ENCODE results near the gene USP40. TPM values are rescaled to one million over a fixed set of nuclear protein-coding genes. Genes with fewer than 3 reads are reported as not detected.
A peak's percentile ranks its signal among the peaks of the same experiment; 100 is the strongest.

The USP40 gene
- total RNA-seq, 1 experiment from 2014 or later, result 20.4 TPM

DNA sequence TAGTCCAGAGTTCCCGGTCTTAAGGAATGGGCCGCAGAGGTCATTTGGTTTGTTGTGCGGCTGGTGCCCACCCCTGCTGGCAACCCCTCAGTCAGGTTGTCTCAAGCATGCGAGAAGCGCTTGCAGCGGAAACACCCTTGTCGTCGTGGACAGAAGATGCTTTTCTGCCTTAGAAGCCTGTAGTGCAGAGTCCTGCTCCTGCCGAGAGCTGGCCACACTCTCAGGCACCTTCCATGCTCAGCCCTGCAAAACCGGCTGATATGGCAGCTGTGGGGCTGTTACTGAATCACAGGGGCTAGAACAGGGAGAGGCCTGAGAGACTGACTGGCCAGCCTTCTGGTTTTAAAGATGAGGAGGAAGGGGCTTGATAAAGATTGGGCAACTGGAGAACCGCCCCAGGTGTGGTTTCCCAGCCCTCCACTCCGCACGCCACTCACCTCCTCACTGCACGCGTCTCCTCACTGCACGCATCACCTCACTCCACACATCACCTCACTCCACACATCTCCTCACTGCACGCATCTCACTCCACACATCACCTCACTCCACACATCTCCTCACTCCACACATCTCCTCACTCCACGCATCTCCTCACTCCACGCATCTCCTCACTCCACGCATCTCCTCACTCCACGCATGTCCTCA lies 103.6 kb downstream of the USP40 start:
- DNase-seq (ENCODE audit: low spot score), result no peak

DNA sequence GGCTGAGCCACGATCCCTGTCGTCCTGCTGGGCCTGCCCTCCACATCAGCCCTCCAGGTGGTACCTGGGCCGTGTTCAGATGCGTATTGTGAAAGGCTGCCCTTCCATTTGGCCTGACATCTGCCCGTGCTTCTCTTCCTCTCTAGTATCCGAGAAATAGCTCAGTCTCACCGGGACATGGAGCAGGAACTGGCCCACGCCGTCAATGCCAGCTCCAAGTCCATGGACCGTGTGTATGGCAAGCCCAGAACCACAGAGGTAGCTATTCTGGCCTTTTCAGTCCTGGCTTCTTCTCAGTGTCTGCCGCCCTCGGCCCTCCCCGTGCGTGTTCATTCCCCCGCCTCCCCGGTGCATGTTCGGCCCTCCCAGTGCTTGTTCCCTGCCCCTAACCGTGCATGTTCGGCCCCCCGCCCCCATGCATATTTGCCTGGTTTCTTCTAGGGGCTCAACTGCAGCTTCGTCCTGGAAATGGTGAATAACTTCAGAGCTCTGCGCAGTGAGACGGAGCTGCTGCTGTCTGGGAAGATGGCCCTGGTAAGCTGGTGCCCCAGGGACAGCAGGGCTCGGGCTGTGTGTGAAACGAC lies 104.3 kb downstream of the USP40 start:
- DNase-seq (ENCODE audit: low spot score), result no peak

DNA sequence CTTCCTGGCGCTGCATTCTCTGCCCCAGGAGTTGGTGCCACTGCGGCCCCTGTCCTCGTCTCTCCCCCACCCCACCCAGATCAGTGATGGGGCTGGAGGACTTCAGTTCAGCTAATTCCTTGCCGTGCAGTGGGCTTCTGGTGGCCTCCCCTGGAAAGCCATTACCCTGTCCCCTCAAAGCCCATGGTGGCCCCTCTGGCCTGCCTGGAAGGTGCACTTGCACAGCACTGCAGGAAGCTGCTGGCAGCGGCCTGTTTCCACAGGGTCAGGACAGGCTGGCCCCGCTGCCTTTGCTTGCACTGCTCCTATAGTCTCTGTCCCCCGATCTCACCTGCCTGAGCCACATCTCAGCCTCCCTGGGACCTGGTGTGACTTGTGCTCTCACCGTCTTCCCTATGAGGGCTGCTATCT lies 105.1 kb downstream of the USP40 start:
- no peak for DNase-seq (ENCODE audit: low spot score)

DNA sequence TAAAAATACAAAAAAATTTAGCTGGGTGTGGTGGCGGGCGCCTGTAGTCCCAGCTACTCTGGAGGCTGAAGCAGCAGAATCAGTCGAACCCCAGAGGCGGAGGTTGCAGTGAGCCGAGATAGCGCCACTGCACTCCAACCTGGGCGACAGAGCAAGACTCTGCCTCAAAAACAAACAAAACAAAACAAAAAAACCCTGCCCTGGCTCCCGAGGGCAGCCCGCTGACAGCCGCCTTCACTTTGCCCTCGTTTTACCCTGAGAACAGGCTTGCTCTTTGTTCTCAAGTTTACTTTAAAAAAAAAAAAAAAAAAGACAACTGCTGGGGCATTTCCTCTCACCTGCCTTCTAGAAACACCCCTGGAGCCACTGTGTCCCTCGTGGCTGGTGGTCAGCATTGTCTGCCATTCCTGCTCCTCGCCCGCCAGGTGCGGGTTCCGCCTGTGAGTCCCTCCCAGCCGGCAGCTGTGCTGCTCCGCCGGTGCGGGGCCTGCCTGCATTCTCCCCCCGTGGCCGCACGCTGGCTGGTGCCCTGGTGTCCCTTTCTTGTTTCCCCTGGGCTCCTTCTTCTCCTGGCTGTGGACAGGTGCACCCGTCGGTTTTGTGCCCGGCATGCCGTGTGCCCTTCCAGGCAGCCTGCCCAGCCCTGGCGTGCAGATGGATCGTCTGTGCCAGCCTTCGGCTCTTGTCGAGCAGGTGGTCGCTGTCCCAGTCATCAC lies 105.7 kb downstream of the USP40 start:
- DNase-seq (ENCODE audit: low spot score), result peak; percentile 81

DNA sequence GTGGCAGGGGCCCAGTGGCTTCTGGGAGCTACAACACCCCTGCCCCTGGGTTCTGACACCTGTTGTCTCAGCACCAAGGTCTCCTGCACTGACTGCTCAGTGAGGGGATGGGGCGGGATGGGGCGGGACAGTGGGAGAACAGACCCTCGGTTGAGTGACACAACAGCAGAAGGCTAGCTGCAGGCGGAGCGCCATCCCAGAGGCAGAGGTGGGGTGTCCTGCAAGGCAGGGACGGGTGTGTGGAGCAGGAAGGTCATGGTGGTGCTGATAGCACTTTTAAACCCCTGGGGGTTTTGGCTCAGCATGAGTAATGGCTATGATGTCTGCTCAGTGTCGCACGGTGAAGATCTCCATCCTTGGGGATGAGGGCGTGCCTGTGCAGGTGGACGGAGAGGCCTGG lies 107.2 kb downstream of the USP40 start:
- DNase-seq (ENCODE audit: low spot score), result no peak

DNA sequence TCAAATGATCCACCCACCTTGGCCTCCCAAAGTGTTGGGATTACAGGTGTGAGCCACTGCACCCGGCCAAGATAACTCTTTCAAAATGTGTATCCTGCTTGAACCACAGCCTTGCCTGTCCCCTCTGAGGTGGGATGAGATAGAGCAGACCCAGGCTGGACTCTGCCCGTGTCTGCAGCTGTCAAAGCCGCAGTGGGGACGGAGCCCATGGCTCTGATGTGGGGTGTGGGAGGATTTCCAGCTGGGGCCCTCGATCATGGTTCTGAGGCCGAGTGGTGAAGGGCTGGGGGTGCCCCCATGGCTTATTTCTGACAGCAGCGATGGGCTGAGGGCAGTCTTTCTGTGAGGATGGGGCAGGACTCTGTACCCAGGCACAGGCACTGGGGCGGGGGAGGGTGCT lies 107.8 kb downstream of the USP40 start:
- DNase-seq (ENCODE audit: low spot score), result no peak

DNA sequence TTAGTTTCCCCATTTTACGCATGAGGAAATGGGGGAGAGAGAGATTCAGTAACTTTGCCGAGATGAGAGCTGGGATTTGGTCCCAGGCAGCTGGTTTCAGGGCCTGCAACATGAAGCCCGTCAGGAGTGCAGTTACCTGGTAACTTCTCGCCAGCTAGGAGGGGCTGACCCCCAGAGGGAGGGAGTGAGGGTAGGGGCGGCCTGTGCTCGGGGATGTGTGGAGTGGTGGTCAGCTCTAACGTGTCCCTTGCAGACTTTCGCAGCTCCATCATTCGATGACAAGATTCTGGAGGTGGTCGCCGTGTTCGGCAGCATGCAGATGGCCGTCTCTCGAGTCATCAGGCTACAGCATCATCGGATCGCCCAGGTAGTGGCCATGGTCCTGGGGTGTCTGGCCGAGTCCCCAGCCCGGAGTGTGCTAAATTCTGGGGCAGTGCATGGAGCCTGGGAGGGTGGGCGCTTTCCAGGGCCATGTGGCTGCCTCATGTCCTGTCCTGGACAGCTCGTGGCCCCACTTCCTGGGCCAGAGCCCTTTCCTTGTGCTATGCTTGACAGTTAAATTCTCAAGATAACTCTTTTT lies 108.5 kb downstream of the USP40 start:
- DNase-seq (ENCODE audit: low spot score), result no peak

GRCh38 chr2:233457356-233457755 lies 109.2 kb downstream of the USP40 start:
- DNase-seq (ENCODE audit: low spot score), result no peak

DNA sequence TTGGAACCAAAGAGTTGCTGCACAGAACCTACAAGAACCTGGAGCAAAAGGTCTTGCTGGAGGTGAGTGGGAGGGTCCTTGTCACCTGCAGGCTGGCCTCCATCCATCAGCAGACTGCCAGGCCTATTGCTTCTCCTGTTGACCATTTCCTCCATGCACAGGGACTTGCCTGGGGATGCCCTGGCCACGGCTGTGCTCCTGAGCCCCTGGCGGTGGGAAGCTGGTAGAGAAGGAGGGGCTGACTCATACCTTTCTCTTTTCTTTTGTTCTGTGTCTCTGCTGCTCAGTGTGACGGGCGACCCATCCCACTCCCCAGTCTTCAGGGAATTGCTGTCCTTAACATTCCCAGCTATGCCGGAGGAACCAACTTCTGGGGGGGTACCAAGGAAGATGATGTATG lies 109.6 kb downstream of the USP40 start:
- no peak for DNase-seq (ENCODE audit: low spot score)

GRCh38 chr2:233456111-233456510 lies 110.5 kb downstream of the USP40 start:
- DNase-seq (ENCODE audit: low spot score), result no peak

DNA sequence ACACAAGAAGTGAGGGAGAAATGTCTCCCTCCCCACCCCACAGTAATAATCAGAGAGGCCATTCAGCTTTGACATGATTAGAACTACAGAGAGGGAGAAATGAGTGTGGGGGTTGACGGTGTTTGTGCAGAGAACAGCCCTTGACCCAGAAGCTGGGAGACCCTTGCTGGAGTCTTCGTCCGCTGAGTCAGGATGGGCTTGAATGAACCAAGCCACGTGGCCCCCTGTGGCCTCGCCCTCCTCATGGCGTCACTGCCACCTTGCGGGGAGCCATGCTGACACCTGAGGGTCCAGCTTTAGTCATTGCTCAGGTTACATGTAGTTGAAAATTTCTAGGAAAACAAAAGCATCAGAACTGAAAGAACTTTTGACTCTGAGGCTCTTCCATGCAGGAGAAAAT lies 111.1 kb downstream of the USP40 start:
- no peak for DNase-seq (ENCODE audit: low spot score)

DNA sequence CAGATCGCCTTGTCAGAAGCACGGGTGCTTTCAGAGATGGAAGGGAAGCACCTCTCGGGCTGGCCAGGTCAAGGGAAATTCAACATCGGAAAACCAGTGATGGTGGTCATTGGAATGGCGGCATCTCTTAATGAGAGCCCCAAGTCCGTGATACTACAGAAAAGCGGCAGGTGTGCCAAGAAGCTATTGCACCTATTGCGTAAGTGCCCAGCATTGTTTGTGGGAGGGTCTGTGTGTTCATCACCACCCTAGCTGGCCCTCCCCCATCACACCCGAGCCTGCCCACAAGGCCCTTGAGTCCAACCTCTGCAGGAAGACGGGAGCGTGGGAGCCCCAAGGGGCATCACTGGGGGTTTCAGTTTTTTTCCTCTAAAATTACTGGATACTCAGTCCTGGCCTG lies 111.6 kb downstream of the USP40 start:
- no peak for DNase-seq (ENCODE audit: low spot score)

GRCh38 chr2:233453916-233454315 lies 112.7 kb downstream of the USP40 start:
- no peak for DNase-seq (ENCODE audit: low spot score)

DNA sequence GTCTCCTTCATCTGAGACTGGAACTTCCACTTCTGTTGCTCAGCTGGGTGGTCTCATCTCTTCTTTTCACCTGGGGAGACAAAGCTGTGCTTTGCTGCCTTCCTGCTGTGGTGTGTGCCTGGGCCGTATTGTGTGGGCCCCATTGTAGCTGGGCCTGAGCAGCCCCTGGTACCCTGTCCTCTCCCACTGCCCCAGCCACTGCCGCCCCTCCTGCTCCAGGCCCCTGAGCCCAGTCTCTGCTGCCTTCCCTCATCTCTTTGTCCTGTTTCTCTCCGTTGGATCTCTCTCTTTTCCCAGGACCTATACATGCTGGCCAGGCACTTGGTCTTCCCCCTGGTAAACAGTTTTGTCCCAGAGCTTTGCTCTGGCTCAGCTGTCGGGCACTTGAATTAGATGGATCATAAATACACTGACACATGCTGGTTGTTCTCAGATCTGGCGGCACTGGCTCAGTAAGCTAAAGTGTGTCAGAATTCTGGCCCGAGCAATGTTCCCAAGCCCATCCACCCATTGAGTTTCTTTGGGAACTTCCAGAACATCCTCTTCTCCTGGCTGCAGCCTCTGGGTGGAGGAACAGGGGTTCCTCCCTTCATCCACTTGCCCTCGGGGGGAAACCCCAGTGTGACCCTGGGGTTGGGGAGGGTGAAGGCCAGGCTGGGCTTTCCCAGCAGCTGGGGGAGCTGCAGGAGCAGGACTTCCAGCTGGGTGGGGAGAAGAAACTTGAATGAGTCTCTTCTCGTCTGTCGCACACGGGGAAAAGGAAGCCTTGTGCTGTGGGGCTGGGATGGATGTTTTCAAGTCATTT lies 113.3 kb downstream of the USP40 start:
- no peak for DNase-seq (ENCODE audit: low spot score)

GRCh38 chr2:233451950-233452349 lies 114.6 kb downstream of the USP40 start:
- DNase-seq (ENCODE audit: low spot score), result no peak

DNA sequence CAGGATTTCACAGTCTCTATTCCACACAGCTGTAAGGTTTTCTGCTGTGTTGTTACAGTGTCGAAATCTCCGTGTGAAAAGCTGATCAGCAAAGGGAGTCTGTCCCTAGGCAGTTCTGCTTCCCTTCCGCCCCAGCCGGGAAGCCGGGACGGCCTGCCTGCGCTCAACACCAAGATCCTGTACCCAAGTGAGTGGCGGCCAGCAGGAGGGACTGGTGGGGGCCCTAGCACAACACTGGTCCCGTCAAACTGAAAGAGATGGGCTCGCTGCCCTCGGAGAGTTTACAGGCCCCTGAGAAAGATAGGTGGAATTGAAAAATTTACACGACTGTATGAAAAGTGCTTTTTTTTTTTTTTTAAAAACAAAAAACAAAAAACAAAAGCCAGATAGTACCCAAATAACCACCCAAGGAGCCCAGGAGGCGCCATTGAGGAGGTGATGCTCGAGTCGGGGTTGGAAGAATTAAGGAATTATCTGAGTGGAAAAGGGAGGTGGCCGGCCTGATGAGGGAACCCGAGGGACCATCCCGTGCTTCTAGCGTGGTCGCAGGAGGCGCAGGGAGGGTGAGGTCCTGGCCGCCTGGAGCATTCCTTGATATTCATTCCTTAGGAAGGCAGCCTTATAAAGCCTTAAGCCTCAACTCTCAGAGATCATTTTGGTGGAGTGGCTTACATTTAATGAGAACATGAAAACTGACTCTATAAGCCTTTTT lies 115.6 kb downstream of the USP40 start:
- DNase-seq (ENCODE audit: low spot score), result no peak

DNA sequence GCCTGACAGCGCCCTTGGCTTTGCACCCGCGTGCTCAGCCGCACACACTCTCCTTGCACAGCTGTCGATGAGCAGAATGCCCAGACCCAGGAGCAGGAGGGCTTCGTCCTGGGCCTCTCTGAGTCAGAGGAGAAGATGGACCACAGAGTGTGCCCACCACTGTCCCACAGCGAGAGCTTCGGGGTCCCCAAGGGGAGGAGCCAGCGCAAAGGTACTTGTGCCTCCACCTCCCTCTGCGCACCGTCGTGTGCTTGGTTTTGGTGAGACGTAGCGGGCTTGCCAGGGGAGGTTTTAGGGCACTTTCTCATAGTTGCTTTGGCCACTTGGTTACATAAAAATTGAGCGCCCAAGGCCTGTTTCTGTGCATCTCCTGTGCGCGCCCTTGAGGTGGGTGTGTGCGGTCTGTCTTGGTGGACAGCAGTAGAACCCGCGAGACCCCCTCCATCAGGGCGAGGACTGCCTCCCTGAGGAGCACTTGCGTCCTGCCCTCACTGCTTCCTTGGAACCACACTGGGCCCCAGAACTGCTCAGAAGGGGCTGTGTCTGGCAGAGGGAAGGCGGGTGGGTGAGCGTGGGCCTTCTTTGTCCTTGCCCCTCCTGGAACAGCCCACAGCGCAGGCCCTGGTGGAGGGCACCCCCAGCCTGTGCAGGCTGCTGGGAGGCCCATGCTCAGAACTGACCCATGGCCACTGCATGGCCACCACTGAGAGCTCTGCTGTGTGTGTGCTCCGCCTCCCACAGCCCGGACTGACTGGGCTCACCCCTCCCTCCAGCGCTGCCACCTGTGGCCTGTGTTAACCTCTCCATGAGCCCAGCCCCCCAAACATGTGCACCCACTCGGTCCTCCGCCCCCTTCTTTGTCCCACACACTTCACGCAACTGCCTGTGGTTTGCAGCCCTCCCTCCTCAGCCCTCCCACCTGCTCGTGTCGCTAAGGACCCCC lies 116.4 kb downstream of the USP40 start:
- DNase-seq (ENCODE audit: low spot score), result no peak

GRCh38 chr2:233449081-233449901 lies 117.3 kb downstream of the USP40 start:
- peak; percentile 84 for DNase-seq (ENCODE audit: low spot score)

DNA sequence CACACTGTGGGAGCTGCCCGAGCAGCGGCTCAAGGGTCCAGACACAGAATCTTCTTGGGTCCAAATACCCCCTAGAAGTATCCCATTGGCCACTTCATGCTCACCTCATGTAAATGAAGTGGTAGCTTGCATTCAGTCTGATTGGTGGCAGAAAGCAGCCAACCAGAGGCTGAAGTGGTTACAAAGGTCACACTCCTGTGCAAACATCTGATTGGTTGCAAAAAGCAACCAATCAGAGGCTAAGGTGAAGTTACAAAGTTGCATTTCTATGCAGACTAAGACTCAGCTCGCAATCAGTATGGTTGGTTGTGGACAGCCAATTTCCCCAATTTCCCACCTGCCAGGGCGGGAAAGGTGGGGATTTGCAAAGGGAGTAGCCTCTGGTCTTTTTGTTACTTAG lies 118.0 kb downstream of the USP40 start:
- peak; percentile 50 for DNase-seq (ENCODE audit: low spot score)
